ENCODE measurements around the gene DSCAM. TPM values are rescaled to one million over a fixed set of nuclear protein-coding genes. Genes with fewer than 3 reads are reported as not detected.

The DSCAM gene
- total and polyA plus RNA-seq, 2 donors (not counting 3 experiments of a cell fraction or from before 2014, with no cell fraction given): not detected

DNA sequence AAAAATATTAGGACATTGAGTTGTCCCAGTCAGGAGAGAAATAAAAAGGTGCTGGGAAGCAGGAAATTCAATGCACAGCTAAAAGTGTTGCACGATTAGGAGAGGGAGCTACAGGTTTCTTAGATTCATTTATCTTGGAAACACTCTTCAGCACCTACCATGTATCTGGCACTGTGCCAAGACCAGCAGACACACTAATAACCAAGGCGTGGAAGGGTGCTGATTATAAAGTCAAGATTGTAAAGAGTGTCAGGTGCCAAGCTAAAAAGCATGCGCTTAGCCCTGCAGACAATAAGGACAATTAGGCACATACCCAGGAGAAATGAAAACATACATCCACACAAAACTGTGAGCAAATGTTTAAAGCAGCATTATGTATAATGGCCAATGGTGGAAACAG lies 129.9 kb downstream of the DSCAM start:
- no peaks in the 10 kb centered on the region for H3K9me1 ChIP-seq (replicated peaks; ENCODE audit: control insufficient read depth, extremely low read depth, insufficient read depth, low read length)
- no peak overlapping the region for H2AFZ ChIP-seq (ENCODE audit: low read depth, low read length)
- H3K9me3 ChIP-seq (replicated peaks; ENCODE audit: control insufficient read depth, insufficient read depth, low read length): peaks cover 4% of the 10 kb centered on the region
- no TSS peak for BruUV-seq (replicated peaks)
- TF ChIP-seq POLR2A (IDR thresholded peaks at IDR 0.05; ENCODE audit: low read depth, low read length) (no peak), MYC (IDR thresholded peaks at IDR 0.05; ENCODE audit: low read depth, low read length) (no peak), EZH2 (IDR thresholded peaks at IDR 0.05; ENCODE audit: borderline replicate concordance, low read depth, low read length, severe bottlenecking) (no peak), GATA2 (IDR thresholded peaks at IDR 0.05; ENCODE audit: insufficient read depth, insufficient read length, low read depth, low read length) (no peak), POLR2AphosphoS5 (IDR thresholded peaks at IDR 0.05; ENCODE audit: insufficient read depth, low read depth, low read length) (no peak), FOS (IDR thresholded peaks at IDR 0.05; ENCODE audit: borderline replicate concordance, insufficient read depth, low read length) (no peak)
- TF ChIP-seq, protein P1, sequence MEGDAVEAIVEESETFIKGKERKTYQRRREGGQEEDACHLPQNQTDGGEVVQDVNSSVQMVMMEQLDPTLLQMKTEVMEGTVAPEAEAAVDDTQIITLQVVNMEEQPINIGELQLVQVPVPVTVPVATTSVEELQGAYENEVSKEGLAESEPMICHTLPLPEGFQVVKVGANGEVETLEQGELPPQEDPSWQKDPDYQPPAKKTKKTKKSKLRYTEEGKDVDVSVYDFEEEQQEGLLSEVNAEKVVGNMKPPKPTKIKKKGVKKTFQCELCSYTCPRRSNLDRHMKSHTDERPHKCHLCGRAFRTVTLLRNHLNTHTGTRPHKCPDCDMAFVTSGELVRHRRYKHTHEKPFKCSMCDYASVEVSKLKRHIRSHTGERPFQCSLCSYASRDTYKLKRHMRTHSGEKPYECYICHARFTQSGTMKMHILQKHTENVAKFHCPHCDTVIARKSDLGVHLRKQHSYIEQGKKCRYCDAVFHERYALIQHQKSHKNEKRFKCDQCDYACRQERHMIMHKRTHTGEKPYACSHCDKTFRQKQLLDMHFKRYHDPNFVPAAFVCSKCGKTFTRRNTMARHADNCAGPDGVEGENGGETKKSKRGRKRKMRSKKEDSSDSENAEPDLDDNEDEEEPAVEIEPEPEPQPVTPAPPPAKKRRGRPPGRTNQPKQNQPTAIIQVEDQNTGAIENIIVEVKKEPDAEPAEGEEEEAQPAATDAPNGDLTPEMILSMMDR (IDR thresholded peaks at IDR 0.05; ENCODE audit: extremely low read depth in 1 of 2, insufficient read depth in 1 of 2, low read depth in 1 of 2, low read length in 2 of 2): no peak
- no peak overlapping the region for H3K9ac ChIP-seq (replicated peaks; ENCODE audit: extremely low read depth, insufficient read depth, low read length)
- FAIRE-seq (no peak), DNase-seq (ENCODE audit: low read depth, low spot score) (no peak)
- no peak overlapping the region for H3K4me2 ChIP-seq (ENCODE audit: insufficient read depth, low read length)
- H3K4me3 ChIP-seq (replicated peaks in 1 of 3; ENCODE audit: insufficient read depth in 1 of 3, low read depth in 1 of 3, low read length in 3 of 3): no peak overlapping the region
- intact Hi-C loops (cut with micrococcal nuclease) (no loop called here), dilution Hi-C loops (cut with MboI; ENCODE audit: extremely low pct_ligation_motif_present, low sequenced_read_pairs) (no loop called here)
- H3K36me3 ChIP-seq (ENCODE audit: control insufficient read depth in 2 of 2, extremely low read depth in 1 of 2, insufficient read depth in 2 of 2, low read length in 2 of 2): no peaks in the 10 kb centered on the region
- H4K20me1 ChIP-seq (replicated peaks; ENCODE audit: control insufficient read depth, extremely low read depth, insufficient read depth, low read length): no peaks in the 10 kb centered on the region
- H3K27ac ChIP-seq (ENCODE audit: insufficient read depth, low read depth, low read length): no peak overlapping the region
- CTCF ChIA-PET: no interaction called here
- H3K79me2 ChIP-seq (ENCODE audit: control insufficient read depth, insufficient read depth, low read length): no peaks in the 10 kb centered on the region
- H3K27me3 ChIP-seq (ENCODE audit: control insufficient read depth in 2 of 2, insufficient read depth in 2 of 2, low read length in 2 of 2): no peaks in the 10 kb centered on the region
- no peaks in the 10 kb centered on the region for H3K4me1 ChIP-seq (ENCODE audit: control insufficient read depth, extremely low read depth, insufficient read depth, low read length)
- POLR2A ChIA-PET: no interaction called here

DNA sequence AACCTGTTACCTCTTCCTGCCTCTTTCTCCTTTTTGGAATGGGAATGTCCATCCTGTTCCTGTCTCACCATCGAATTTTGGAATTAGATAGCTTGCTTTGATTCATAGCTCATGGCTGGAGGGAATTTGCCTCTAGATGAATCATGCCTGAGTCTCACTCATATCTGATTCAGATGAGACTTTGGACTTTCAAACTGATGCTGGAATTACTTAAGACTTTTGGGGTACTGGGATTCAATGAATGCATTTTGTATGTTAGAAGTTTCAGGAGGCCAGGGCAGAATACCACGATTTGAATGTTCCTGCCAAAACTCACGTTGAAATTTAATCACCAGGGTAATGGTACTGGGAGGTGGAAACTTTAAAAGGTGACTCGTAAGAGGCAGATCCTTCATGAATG lies 132.4 kb downstream of the DSCAM start:
- POLR2A ChIA-PET: no interaction called here
- peaks cover 4% of the 10 kb centered on the region for H3K9me3 ChIP-seq (replicated peaks; ENCODE audit: control insufficient read depth, insufficient read depth, low read length)
- dilution Hi-C loops (cut with MboI; ENCODE audit: extremely low pct_ligation_motif_present, low sequenced_read_pairs) (no loop called here), intact Hi-C loops (cut with micrococcal nuclease) (no loop called here)
- no peak overlapping the region for H3K27ac ChIP-seq (ENCODE audit: insufficient read depth, low read depth, low read length)
- no TSS peak for BruUV-seq (replicated peaks)
- FAIRE-seq (no peak), DNase-seq (ENCODE audit: low read depth, low spot score) (no peak)
- H3K79me2 ChIP-seq (ENCODE audit: control insufficient read depth, insufficient read depth, low read length): no peaks in the 10 kb centered on the region
- no peaks in the 10 kb centered on the region for H3K9me1 ChIP-seq (replicated peaks; ENCODE audit: control insufficient read depth, extremely low read depth, insufficient read depth, low read length)
- no peaks in the 10 kb centered on the region for H4K20me1 ChIP-seq (replicated peaks; ENCODE audit: control insufficient read depth, extremely low read depth, insufficient read depth, low read length)
- no peak overlapping the region for H2AFZ ChIP-seq (ENCODE audit: low read depth, low read length)
- no peaks in the 10 kb centered on the region for H3K27me3 ChIP-seq (ENCODE audit: control insufficient read depth in 2 of 2, insufficient read depth in 2 of 2, low read length in 2 of 2)
- H3K4me2 ChIP-seq (ENCODE audit: insufficient read depth, low read length): no peak overlapping the region
- no peak for TF ChIP-seq MYC (IDR thresholded peaks at IDR 0.05; ENCODE audit: low read depth, low read length)
- TF ChIP-seq, protein P1 (IDR thresholded peaks at IDR 0.05; ENCODE audit: extremely low read depth in 1 of 2, insufficient read depth in 1 of 2, low read depth in 1 of 2, low read length in 2 of 2): no peak
- no peak for TF ChIP-seq EZH2 (IDR thresholded peaks at IDR 0.05; ENCODE audit: borderline replicate concordance, low read depth, low read length, severe bottlenecking)
- TF ChIP-seq POLR2AphosphoS5 (IDR thresholded peaks at IDR 0.05; ENCODE audit: insufficient read depth, low read depth, low read length): no peak
- TF ChIP-seq, protein P2, sequence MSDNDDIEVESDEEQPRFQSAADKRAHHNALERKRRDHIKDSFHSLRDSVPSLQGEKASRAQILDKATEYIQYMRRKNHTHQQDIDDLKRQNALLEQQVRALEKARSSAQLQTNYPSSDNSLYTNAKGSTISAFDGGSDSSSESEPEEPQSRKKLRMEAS (IDR thresholded peaks at IDR 0.05; ENCODE audit: insufficient read depth, insufficient read length): no peak
- no peak for TF ChIP-seq FOS (IDR thresholded peaks at IDR 0.05; ENCODE audit: borderline replicate concordance, insufficient read depth, low read length)
- no peak for TF ChIP-seq JUN (IDR thresholded peaks at IDR 0.05; ENCODE audit: borderline replicate concordance, insufficient read depth, insufficient read length, low read depth)
- TF ChIP-seq GATA2 (IDR thresholded peaks at IDR 0.05; ENCODE audit: insufficient read depth, insufficient read length, low read depth, low read length): no peak
- TF ChIP-seq POLR2A (IDR thresholded peaks at IDR 0.05; ENCODE audit: low read depth, low read length): no peak
- H3K36me3 ChIP-seq (ENCODE audit: control insufficient read depth in 2 of 2, extremely low read depth in 1 of 2, insufficient read depth in 2 of 2, low read length in 2 of 2): no peaks in the 10 kb centered on the region
- no peaks in the 10 kb centered on the region for H3K4me1 ChIP-seq (ENCODE audit: control insufficient read depth, extremely low read depth, insufficient read depth, low read length)
- H3K9ac ChIP-seq (replicated peaks; ENCODE audit: extremely low read depth, insufficient read depth, low read length): no peak overlapping the region
- H3K4me3 ChIP-seq (replicated peaks in 1 of 3; ENCODE audit: insufficient read depth in 1 of 3, low read depth in 1 of 3, low read length in 3 of 3): no peak overlapping the region
- CTCF ChIA-PET: no interaction called here
